ENCODE results near the gene PXMP4.

PXMP4 gene

GRCh38 chr20:33719989-33720709 lies at the start of gene PXMP4:
PXMP4 (minus strand) TSS chr20:33720310; CDS start chr20:33720207, 103 bp downstream.
- Histone ChIP-seq H3K9me2 (replicated peaks; ENCODE audit: control insufficient read depth, low read length) (no peaks in the 10 kb centered on the region), H4K20me1 (ENCODE audit: control insufficient read depth, insufficient read depth, low read depth, low read length) (no peaks in the 10 kb centered on the region), H3K27ac (ENCODE audit: low read depth, low read length) (peak within 1 kb of the TSS; percentile 25; the same call in 1 of the 2 replicates), H3K79me2 (ENCODE audit: control insufficient read depth, low read length) (peaks cover 3% of the 10 kb centered on the region; the same call in 1 of the 2 replicates), H3F3A (ENCODE audit: control insufficient read depth, insufficient read depth) (no peaks in the 10 kb centered on the region), H3K9me3 (ENCODE audit: control insufficient read depth, insufficient read depth, low read length) (no peaks in the 10 kb centered on the region), H3K4me3 (ENCODE audit: low read length) (peak within 1 kb of the TSS; percentile 82), H3K4me1 (ENCODE audit: control insufficient read depth, low read length) (peaks cover 21% of the 10 kb centered on the region), H3K4me2 (ENCODE audit: low read length) (peak within 1 kb of the TSS; percentile 77), H3K36me3 (ENCODE audit: control insufficient read depth, low read length) (no peaks in the 10 kb centered on the region), H3K27me3 (ENCODE audit: control insufficient read depth, low read length) (no peaks in the 10 kb centered on the region)
- TF ChIP-seq, protein P1, sequence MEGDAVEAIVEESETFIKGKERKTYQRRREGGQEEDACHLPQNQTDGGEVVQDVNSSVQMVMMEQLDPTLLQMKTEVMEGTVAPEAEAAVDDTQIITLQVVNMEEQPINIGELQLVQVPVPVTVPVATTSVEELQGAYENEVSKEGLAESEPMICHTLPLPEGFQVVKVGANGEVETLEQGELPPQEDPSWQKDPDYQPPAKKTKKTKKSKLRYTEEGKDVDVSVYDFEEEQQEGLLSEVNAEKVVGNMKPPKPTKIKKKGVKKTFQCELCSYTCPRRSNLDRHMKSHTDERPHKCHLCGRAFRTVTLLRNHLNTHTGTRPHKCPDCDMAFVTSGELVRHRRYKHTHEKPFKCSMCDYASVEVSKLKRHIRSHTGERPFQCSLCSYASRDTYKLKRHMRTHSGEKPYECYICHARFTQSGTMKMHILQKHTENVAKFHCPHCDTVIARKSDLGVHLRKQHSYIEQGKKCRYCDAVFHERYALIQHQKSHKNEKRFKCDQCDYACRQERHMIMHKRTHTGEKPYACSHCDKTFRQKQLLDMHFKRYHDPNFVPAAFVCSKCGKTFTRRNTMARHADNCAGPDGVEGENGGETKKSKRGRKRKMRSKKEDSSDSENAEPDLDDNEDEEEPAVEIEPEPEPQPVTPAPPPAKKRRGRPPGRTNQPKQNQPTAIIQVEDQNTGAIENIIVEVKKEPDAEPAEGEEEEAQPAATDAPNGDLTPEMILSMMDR (IDR thresholded peaks at IDR 0.05; ENCODE audit: low read depth, low read length, poor library complexity, severe bottlenecking) = no peak
- TF ChIP-seq EZH2phosphoT487 (IDR thresholded peaks at IDR 0.05; ENCODE audit: borderline replicate concordance, low read length) = no peak

- H3K4me1 ChIP-seq (ENCODE audit: control insufficient read depth, low read length) = no peaks in the 10 kb centered on the region
- no peaks in the 10 kb centered on the region for H3K27me3 ChIP-seq (ENCODE audit: control insufficient read depth, low read length)
- H3F3A ChIP-seq (ENCODE audit: control insufficient read depth, insufficient read depth) = no peaks in the 10 kb centered on the region
- H3K4me2 ChIP-seq (ENCODE audit: low read length) = no peak overlapping the region
- no peaks in the 10 kb centered on the region for H3K36me3 ChIP-seq (ENCODE audit: control insufficient read depth, low read length)
- H3K27ac ChIP-seq (ENCODE audit: low read depth, low read length) = no peak overlapping the region
- H3K79me2 ChIP-seq (ENCODE audit: control insufficient read depth, low read length) = no peaks in the 10 kb centered on the region
- H3K4me3 ChIP-seq (ENCODE audit: low read length) = no peak overlapping the region
- no peaks in the 10 kb centered on the region for H4K20me1 ChIP-seq (ENCODE audit: control insufficient read depth, insufficient read depth, low read depth, low read length)
- no peaks in the 10 kb centered on the region for H3K9me3 ChIP-seq (ENCODE audit: control insufficient read depth, insufficient read depth, low read length)
- no peaks in the 10 kb centered on the region for H3K9me2 ChIP-seq (replicated peaks; ENCODE audit: control insufficient read depth, low read length)
- no peak for TF ChIP-seq EZH2phosphoT487 (IDR thresholded peaks at IDR 0.05; ENCODE audit: borderline replicate concordance, low read length)
- TF ChIP-seq, protein P1 (IDR thresholded peaks at IDR 0.05; ENCODE audit: low read depth, low read length, poor library complexity, severe bottlenecking) = no peak
Measured at GRCh38 chr20:33769043-33769442, 48.9 kb upstream of the PXMP4 start.

- Histone ChIP-seq H3K27me3 (ENCODE audit: control insufficient read depth, low read length) (no peaks in the 10 kb centered on the region), H3K9me3 (ENCODE audit: control insufficient read depth, insufficient read depth, low read length) (no peaks in the 10 kb centered on the region), H4K20me1 (ENCODE audit: control insufficient read depth, insufficient read depth, low read depth, low read length) (no peaks in the 10 kb centered on the region), H3K4me1 (ENCODE audit: control insufficient read depth, low read length) (no peaks in the 10 kb centered on the region), H3K4me3 (ENCODE audit: low read length) (no peak overlapping the region), H3K27ac (ENCODE audit: low read depth, low read length) (no peak overlapping the region), H3K79me2 (ENCODE audit: control insufficient read depth, low read length) (no peaks in the 10 kb centered on the region), H3F3A (ENCODE audit: control insufficient read depth, insufficient read depth) (no peaks in the 10 kb centered on the region), H3K36me3 (ENCODE audit: control insufficient read depth, low read length) (no peaks in the 10 kb centered on the region), H3K9me2 (replicated peaks; ENCODE audit: control insufficient read depth, low read length) (no peaks in the 10 kb centered on the region), H3K4me2 (ENCODE audit: low read length) (no peak overlapping the region)
- TF ChIP-seq, protein P1 (IDR thresholded peaks at IDR 0.05; ENCODE audit: low read depth, low read length, poor library complexity, severe bottlenecking) = no peak
- TF ChIP-seq EZH2phosphoT487 (IDR thresholded peaks at IDR 0.05; ENCODE audit: borderline replicate concordance, low read length) = no peak
Measured at GRCh38 chr20:33767777-33768138, 47.6 kb upstream of the PXMP4 start.
